Measurements from ENCODE around the gene SLC48A1. TPM values are rescaled to one million over a fixed set of nuclear protein-coding genes. Genes with fewer than 3 reads are reported as not detected.

SLC48A1 gene
- polyA plus RNA-seq, 4 donors: 53.7 to 63.0 (median 58.3) TPM

DNA sequence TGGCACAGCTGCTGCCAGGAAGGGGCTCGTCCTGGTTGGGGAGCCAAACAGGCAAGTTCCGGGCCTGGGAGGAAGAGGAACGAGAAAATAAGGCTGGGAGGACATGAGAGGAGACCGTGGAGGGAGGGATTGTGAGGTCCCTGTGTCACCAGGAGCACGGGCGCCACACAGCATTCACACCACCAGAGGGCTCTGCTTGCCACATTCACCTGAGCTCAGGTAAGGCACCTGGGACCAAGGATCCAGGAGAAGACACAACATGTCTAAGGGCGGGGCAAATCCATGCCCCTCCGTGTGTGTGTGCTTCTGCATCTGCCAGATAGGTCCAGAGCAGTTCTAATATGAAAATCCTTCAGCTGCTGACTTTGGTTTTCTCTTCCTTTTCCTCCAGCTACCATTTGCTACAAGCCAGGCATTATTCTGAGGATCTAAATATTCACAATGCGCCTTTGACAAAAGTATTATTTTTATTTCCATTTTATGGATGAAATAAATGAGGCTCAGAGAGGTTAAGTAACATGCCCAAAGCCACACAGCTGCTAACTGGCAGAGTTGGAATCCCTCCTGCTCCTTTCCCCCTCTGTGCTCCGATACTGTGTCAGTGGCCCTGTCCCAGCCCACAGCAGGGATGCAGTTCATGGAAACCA lies 28.9 kb upstream of the SLC48A1 start:
- no peak for DNase-seq (ENCODE audit: low read depth in 4 of 4, low spot score in 3 of 4)

GRCh38 chr12:47744778-47745436 lies 28.1 kb upstream of the SLC48A1 start:
- DNase-seq (ENCODE audit: low read depth in 4 of 4, low spot score in 3 of 4): no peak

- no peak for DNase-seq (ENCODE audit: low read depth in 4 of 4, low spot score in 3 of 4)
Measured at GRCh38 chr12:47745485-47746041, 27.5 kb upstream of the SLC48A1 start.

- no peak for DNase-seq (ENCODE audit: low read depth in 4 of 4, low spot score in 3 of 4)
Measured at GRCh38 chr12:47746073-47746472, 27.0 kb upstream of the SLC48A1 start.

- no peak for DNase-seq (ENCODE audit: low read depth in 4 of 4, low spot score in 3 of 4)
Measured at GRCh38 chr12:47746523-47746922, 26.5 kb upstream of the SLC48A1 start.

- DNase-seq (ENCODE audit: low read depth in 4 of 4, low spot score in 3 of 4): no peak
Measured at GRCh38 chr12:47747126-47747525, 25.9 kb upstream of the SLC48A1 start.

GRCh38 chr12:47747596-47748506 lies 25.2 kb upstream of the SLC48A1 start:
- DNase-seq (ENCODE audit: low read depth in 4 of 4, low spot score in 3 of 4): no peak

DNA sequence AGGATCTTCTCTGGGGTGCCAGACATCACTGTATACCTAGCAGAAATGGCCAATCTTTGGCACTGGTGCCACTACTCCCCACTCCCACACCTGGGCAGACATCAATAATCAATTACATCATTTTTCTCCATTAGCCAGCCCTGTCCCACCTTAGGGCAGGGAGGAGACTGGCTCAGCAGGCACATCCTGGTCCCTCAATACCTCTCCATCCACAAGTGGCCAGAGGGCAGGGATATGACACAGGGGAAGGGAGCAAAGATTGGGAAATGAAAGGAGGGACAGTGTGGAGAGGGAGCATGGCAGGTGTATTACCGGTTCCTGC lies 24.6 kb upstream of the SLC48A1 start:
- DNase-seq (ENCODE audit: low read depth in 4 of 4, low spot score in 3 of 4): no peak

- no peak for DNase-seq (ENCODE audit: low read depth in 4 of 4, low spot score in 3 of 4)
Measured at GRCh38 chr12:47748899-47749298, 24.1 kb upstream of the SLC48A1 start.

- no peak for DNase-seq (ENCODE audit: low read depth in 4 of 4, low spot score in 3 of 4)
Measured at GRCh38 chr12:47750229-47750798, 22.7 kb upstream of the SLC48A1 start.

DNA sequence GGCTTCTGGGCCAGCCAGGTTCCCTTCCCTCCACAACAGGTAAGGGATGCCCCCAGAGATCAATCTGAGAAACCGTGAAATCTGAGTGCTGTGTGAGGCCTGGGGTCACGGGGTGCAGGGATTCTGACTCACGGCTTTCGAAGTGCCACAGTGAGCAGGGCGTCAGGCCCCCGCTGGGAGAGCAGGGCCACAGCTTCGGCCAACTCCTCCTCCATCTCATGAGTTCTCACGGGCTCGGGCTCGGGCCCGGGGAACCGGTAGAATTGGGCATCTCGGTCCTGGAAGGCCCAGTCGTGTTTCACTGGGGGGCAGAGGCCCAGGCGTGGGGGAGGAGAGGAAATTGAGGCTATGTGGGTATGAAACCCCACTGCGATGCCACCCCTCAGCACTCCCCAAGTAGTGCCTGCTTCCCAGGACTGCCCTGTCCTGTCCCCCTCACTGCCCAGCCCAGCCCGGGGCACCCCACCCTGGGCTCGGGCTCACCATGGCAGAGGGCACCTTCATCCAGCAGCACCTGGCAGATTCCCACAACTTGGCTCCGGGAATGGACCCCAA lies 22.0 kb upstream of the SLC48A1 start:
- DNase-seq (ENCODE audit: low read depth in 4 of 4, low spot score in 3 of 4): no peak

- no peak for DNase-seq (ENCODE audit: low read depth in 4 of 4, low spot score in 3 of 4)
Measured at GRCh38 chr12:47751561-47751960, 21.5 kb upstream of the SLC48A1 start.

GRCh38 chr12:47752121-47752520 lies 20.9 kb upstream of the SLC48A1 start:
- no peak for DNase-seq (ENCODE audit: low read depth in 4 of 4, low spot score in 3 of 4)

DNA sequence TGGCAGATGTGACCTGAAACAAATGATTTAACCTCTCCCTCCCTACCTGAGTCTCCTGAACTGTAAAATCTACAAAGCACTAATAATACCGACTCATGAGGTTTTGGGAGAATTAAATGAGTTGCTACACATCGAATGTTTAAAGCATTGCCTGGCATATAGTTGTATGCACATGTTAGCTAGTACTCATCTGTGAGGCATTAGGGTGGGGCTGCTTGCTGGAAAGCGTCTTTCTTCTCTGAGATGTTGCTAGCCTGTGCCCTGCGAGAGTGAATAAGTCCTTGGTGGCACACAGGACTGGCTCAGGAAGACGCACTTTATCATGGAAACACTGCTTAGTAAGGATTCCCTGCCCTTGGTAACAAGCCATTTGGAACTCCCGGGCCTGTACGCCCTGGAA lies 20.5 kb upstream of the SLC48A1 start:
- no peak for DNase-seq (ENCODE audit: low read depth in 4 of 4, low spot score in 3 of 4)

DNA sequence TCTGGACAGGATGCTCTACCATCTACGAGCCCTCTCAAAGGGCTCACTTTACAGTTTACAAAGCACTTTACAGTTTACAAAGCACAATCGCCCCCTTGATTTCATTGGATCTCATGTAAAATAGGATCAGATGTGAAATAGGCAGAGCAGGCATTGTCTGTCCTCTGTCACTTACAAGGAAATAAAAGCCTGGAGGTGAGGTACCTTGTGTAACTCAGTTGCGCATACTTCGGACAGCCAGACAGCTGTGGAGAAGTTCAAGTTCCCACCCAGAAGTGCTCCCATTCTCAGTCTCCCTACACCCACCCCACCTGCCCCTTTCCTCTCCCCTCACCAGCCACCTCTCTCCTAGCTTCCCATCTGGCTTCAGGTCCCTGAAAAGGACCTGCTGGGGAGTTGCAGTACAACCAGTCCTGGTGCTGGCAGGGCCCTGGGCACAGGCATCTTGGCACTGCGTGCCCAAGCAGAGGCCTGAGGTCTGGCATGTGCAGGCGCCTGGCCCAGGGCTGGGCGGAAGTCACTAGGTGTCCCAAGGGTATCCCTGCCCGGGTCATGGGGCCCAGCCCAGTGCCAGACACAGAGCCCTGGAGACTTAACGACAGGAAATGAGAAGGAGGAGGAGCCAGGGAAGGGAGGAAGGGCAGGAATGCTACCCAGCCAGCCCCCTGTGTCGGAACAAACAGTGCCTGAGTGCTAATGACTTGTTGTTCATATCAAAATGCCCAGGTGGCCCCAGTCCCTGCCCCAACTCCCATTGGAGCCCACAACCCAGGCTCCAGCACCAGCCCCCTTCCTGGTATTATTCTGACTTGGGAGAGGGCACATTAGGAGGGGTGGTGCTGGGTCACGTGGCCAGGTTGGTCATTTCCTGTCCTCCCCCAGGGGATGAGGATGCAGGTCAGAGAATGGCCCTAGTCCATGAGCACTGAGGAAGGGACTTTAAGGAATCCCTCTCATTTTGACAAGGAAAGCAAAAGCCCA lies 19.7 kb upstream of the SLC48A1 start:
- no peak for DNase-seq (ENCODE audit: low read depth in 4 of 4, low spot score in 3 of 4)

GRCh38 chr12:47754126-47754525 lies 18.9 kb upstream of the SLC48A1 start:
- DNase-seq (ENCODE audit: low read depth in 4 of 4, low spot score in 3 of 4): no peak

DNA sequence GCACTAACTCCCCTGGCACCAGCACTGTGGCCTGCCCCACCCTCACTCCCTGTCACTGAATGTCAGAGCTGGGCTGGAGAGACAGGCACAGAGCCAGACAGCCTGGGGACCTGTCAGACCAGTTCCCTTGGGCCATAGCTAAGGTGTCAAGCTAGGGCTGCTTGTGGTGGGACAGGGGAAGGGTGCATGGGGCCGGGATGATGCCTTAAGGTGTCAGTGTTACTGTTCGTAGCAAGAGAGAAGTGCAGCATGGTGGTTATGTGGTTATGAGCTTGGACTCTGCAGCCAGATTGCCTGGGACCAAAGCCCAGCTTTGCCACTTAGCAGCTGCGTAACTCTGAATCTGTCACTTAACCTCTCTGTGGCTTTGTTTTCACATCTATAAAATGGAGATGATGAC lies 18.2 kb upstream of the SLC48A1 start:
- no peak for DNase-seq (ENCODE audit: low read depth in 4 of 4, low spot score in 3 of 4)

DNA sequence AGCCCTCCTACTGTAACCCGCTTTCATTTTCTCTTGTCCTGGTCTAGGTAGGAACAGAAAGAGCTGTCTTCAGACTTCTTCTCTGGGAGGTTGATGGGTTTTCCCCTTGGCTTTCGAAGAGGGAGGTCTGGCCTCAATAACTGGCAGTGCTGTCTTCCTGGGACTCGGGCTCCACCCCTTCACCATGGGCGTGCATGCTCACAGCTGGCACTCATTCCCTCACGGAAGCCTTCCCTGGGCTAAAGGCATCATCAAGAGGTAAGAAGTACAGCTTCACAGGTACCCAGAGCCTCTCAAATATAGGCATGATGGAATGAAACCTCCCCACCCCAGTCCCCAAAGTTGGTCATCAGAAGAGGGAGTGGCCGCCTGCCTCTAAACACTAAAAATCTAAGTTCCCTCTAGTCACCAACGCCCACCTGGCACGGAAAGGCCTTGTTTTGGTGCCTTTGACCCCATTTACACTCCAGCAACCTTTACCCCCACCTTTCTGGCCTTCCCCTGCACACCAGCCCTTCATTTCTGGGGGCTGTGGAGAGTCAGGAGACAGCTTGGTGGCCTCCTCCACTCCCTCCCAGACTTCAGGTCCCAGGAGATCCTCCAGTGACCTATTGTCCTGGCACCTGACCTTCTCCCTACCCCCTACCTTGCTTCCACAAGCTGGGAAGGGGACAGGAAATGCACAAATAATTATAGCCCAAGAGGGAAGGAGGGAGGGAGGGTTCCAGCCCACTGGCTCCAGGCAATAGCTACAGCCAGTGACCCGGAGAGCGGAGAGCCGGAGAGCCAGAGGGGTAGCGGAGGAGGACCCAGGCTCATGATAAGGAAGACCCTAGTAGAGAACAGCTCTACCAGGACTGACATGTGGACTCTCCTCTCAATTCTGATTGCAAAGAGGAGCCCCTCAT lies 17.1 kb upstream of the SLC48A1 start:
- DNase-seq (ENCODE audit: low read depth in 4 of 4, low spot score in 3 of 4): no peak
